Ascending aorta (tissue), 2 donors: Measurements from ENCODE around the gene NOX1. TPM values are rescaled to one million over a fixed set of nuclear protein-coding genes. Genes with fewer than 3 reads are reported as not detected.

ENCODE experiments used
- DNase-seq, 2 donors: peaks; one replicate each; pipeline ENCODE4 v3.0.0-alpha.2; 2019; ENCODE audit warnings: low spot score in 2 of 2
- H3K27ac ChIP-seq, 2 donors: fragments of 200-600 bp; sonication (generic); one replicate each; pipeline ENCODE4 v1.5.1; 2016 to 2017; ENCODE audit warnings: mild to moderate bottlenecking in 1 of 2
- H3K27me3 ChIP-seq: fragments of 200-600 bp; sonication (generic); one replicate; pipeline ENCODE4 v1.5.1; 2017
- H3K36me3 ChIP-seq, 2 donors: fragments of 200-600 bp; sonication (generic); one replicate each; pipeline ENCODE4 v1.5.1; 2016
- H3K4me1 ChIP-seq, 2 donors: fragments of 200-600 bp; sonication (generic); one replicate each; pipeline ENCODE4 v1.5.1; 2016 to 2017; ENCODE audit warnings: mild to moderate bottlenecking in 1 of 2
- H3K4me3 ChIP-seq, 2 donors: fragments of 200-600 bp; sonication (generic); one replicate each; pipeline ENCODE4 v1.5.1; 2016 to 2017; ENCODE audit warnings: mild to moderate bottlenecking in 1 of 2
- H3K9me3 ChIP-seq, 2 donors: fragments of 200-600 bp; sonication (generic); one replicate each; pipeline ENCODE4 v1.5.1; 2016
- CTCF ChIP-seq, 3 experiments: fragments of 200-600 bp in 2 of 3; fragments of 450-650 bp in 1 of 3; sonication (generic) in 2 of 3; IDR thresholded peaks; one replicate each; pipeline ENCODE4 v1.5.1; 2016 to 2019; ENCODE audit warnings: antibody characterized with exemption in 3 of 3, mild to moderate bottlenecking in 1 of 3, moderate library complexity in 1 of 3
- intact Hi-C: fragments of 100-400 bp; cut with DNase I; formaldehyde crosslinking; loops from one replicate; pipeline ENCODE4 v1.15.1; 2023
- total RNA-seq: library from RNA; depleted of rRNA; stranded (reverse); fragments of >200 nt; gene quantifications from one replicate; pipeline ENCODE4 v1.1.0, GENCODE V29; 2016

NOX1 gene
- total RNA-seq, 1 donor from 2014 or later, result not detected

DNA sequence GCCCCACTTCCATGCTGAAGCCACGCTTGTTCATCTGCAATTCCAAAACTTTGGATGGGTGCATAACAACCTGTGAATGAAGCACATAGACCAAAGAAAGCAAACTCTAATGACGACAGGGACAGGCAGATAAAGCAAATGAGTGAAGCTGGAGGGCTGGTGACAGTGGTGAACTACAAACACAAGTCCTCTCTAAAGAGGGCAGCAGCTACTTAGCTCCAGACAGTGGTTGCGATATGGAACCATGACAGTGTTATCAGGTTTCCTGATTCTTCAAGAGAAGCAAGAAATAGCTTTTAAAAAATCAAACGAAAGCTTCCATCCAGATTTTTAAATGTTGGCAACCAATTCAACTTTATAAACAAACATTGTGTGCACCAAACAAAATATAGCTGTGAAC lies 23.8 kb downstream of the NOX1 start:
- H3K27me3 ChIP-seq, result no peaks in the 10 kb centered on the region
- intact Hi-C loops, result no loop called here
- DNase-seq, result no peak
- no peak overlapping the region for H3K4me3 ChIP-seq
- no peaks in the 10 kb centered on the region for H3K4me1 ChIP-seq
- H3K36me3 ChIP-seq, result no peaks in the 10 kb centered on the region
- no peak overlapping the region for H3K27ac ChIP-seq
- H3K9me3 ChIP-seq, result no peaks in the 10 kb centered on the region
- no peak for TF ChIP-seq CTCF (IDR thresholded peaks at IDR 0.05)

DNA sequence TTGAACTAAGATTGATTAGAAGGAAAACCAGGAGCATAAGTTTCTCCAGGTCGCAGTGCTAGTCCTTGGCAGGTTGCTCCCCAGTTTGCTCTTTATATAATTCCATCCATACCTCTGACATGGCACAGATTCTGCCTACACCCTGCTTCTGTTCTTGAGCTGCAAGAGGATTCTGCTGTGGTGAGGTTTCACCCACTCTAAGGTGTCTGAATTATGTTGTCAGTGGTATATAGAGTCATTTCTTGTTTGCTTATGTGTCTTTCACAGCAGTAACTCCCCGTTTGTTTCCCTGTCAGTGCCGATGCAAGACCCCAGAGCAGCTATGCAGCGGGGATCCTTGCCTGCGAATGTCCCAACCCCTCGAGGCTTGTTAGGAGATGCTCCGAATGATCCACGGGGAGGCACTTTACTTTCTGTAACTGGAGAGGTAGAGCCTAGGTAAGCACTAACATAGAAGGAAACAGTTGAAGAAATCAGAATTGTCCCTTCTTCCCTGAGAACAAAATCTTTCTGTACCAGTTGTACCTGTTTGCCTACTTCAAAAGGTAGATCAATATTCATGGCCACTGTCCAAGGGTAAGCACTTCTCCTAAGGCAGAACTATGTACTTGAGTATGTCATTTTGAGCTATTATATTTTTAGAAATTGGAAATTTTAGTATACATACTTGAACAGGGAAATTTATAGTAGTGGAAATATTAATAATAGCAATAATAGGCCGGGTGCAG lies 42.8 kb downstream of the NOX1 start:
- Histone ChIP-seq H3K9me3 (no peaks in the 10 kb centered on the region), H3K27me3 (no peaks in the 10 kb centered on the region), H3K36me3 (peaks cover 8 to 40% of the 10 kb centered on the region in 2 donors), H3K4me3 (no peak overlapping the region), H3K27ac (no peak overlapping the region), H3K4me1 (no peaks in the 10 kb centered on the region)
- TF ChIP-seq CTCF (IDR thresholded peaks at IDR 0.05), result no peak
- intact Hi-C loops, result no loop called here
- no peak for DNase-seq

GRCh38 chrX:100830547-100830946 lies 43.6 kb downstream of the NOX1 start:
- Histone ChIP-seq H3K36me3 (peaks cover 8 to 41% of the 10 kb centered on the region in 2 donors), H3K4me1 (no peaks in the 10 kb centered on the region), H3K4me3 (no peak overlapping the region), H3K27me3 (no peaks in the 10 kb centered on the region), H3K27ac (no peak overlapping the region), H3K9me3 (no peaks in the 10 kb centered on the region)
- intact Hi-C loops, result no loop called here
- no peak for DNase-seq
- no peak for TF ChIP-seq CTCF (IDR thresholded peaks at IDR 0.05)

- Histone ChIP-seq H3K4me1 (no peaks in the 10 kb centered on the region), H3K27me3 (no peaks in the 10 kb centered on the region), H3K9me3 (no peaks in the 10 kb centered on the region), H3K4me3 (no peak overlapping the region), H3K36me3 (peaks cover 8 to 41% of the 10 kb centered on the region in 2 donors), H3K27ac (no peak overlapping the region)
- no peak for DNase-seq
- TF ChIP-seq CTCF (IDR thresholded peaks at IDR 0.05), result no peak
- intact Hi-C loops, result no loop called here
Observed at GRCh38 chrX:100830143-100830542, 44.0 kb downstream of the NOX1 start.

GRCh38 chrX:100829730-100830129 lies 44.4 kb downstream of the NOX1 start:
- H3K36me3 ChIP-seq, result peaks cover 9 to 41% of the 10 kb centered on the region in 2 donors
- intact Hi-C loops, result no loop called here
- no peaks in the 10 kb centered on the region for H3K9me3 ChIP-seq

More at GRCh38 chrX:100829730-100830129, 44.4 kb downstream of the NOX1 start:
- TF ChIP-seq CTCF (IDR thresholded peaks at IDR 0.05), result no peak
- no peak overlapping the region for H3K27ac ChIP-seq
- no peaks in the 10 kb centered on the region for H3K4me1 ChIP-seq
- DNase-seq, result no peak
- H3K4me3 ChIP-seq, result no peak overlapping the region
- no peaks in the 10 kb centered on the region for H3K27me3 ChIP-seq
